ENCODE results near the gene APOH. TPM values are rescaled to one million over a fixed set of nuclear protein-coding genes. Genes with fewer than 3 reads are reported as not detected.
A peak's percentile ranks its signal among the peaks of the same experiment; 100 is the strongest.

Gene APOH
- total and polyA plus RNA-seq, 2 of the 13 experiments (the other 11 are each of a cell fraction or from before 2014, with no cell fraction given) = 4,846 to 5,748 TPM

DNA sequence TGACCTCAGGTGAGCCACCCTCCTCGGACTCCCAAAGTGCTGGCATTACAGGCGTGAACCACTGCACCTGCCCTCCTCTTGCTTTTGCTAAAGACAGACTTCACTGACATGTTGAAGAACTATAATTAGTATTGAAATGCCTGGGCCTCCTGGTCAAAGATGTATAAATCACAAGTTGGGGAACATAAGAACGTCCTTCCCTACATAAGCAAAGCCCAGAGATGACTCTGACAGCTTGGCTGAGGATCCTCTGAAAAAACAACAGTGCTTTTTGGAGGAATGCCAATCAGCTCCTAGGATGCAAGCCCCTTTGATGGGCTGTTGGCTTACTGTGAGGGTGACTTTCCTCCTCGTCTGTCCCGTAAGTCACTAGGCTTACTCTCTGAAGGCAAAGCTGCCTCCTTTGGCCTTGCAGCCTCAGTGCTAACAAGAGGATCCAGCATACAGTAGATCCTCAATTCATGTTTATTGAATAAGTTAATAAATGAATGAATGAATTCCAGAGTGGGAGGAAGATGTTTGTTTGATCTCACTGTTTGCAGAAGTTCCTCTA lies 6.3 kb downstream of the APOH start:
- intact Hi-C loops (cut with micrococcal nuclease; ENCODE audit: unreplicated experiment) = loop anchor here (10.0 kb wide), 1 partner anchor 122 kb away; no protein-coding TSS in a partner anchor
- Histone ChIP-seq H3K4me2 (ENCODE audit: low read depth, low read length) (no peak overlapping the region), H3K27me3 (ENCODE audit: control insufficient read depth in 1 of 2, insufficient read depth in 2 of 2, low read length in 2 of 2) (no peaks in the 10 kb centered on the region; a peak in 1 of 5 replicates), H3K4me3 (replicated peaks in 1 of 3; ENCODE audit: insufficient read depth in 1 of 3, low read depth in 2 of 3, low read length in 3 of 3) (no peak overlapping the region), H3K79me2 (ENCODE audit: insufficient read depth, low read length) (peaks cover 42% of the 10 kb centered on the region), H3K9me3 (ENCODE audit: low read length) (no peaks in the 10 kb centered on the region), H4K20me1 (ENCODE audit: insufficient read depth, low read length) (peaks cover 14% of the 10 kb centered on the region), H3K9ac (ENCODE audit: insufficient read depth, low read depth, low read length) (no peak overlapping the region), H2AFZ (ENCODE audit: low read length) (no peak overlapping the region), H3K36me3 (replicated peaks in 1 of 2; ENCODE audit: control insufficient read depth in 1 of 2, insufficient read depth in 2 of 2, low read length in 2 of 2) (peaks cover 25 to 83% of the 10 kb centered on the region in 2 experiments), H3K27ac (ENCODE audit: extremely low read length, insufficient read depth, low read length) (no peak overlapping the region), H3K4me1 (ENCODE audit: insufficient read depth, low read length) (peaks cover 79% of the 10 kb centered on the region)
- BruUV-seq (replicated peaks) = TSS peak; percentile 10
- ATAC-seq = no peak
- FAIRE-seq = no peak
- CTCF ChIA-PET (ENCODE audit: low intra/inter-chr PET ratio, low total read pairs) = no interaction called here
- POLR2A ChIA-PET = interaction anchor here (1.5 to 2.5 kb wide), 2 partner anchors 8 to 10 kb away, joined by 3 to 10 read pairs; no protein-coding TSS in a partner anchor
- in situ Hi-C loops (cut with HindIII; ENCODE audit: extremely low pct_ligation_motif_present, low pct_unique_long_range_greater_than_20kb) = no loop called here
- 100% methylated on average over 5 of the region's 5 CpGs for WGBS (ENCODE audit: low lambda C conversion rate)
- DNase-seq (ENCODE audit: low spot score) = no peak
- TF ChIP-seq MBD4 (IDR thresholded peaks at IDR 0.05; ENCODE audit: borderline replicate concordance, low read length) (0 out of 2 replicates have a peak, but pooled peaks have one; percentile 56), HDAC6 (IDR thresholded peaks at IDR 0.05; ENCODE audit: low read depth, low read length) (no peak), SALL1 (CRISPR knock-in tag; IDR thresholded peaks at IDR 0.05) (peak; percentile 39; the same call in 1 of the 2 replicates), MED8 (CRISPR knock-in tag; IDR thresholded peaks at IDR 0.05; ENCODE audit: insufficient replicate concordance) (no peak), TBL1XR1 (IDR thresholded peaks at IDR 0.05; ENCODE audit: borderline replicate concordance, low read length, partially characterized antibody) (no peak), ZNF30 (CRISPR knock-in tag; IDR thresholded peaks at IDR 0.05) (no peak), BORCS8-MEF2B (CRISPR knock-in tag; IDR thresholded peaks at IDR 0.05) (0 out of 2 replicates have a peak, but pooled peaks have one; percentile 4), ZSCAN30 (CRISPR knock-in tag; IDR thresholded peaks at IDR 0.05) (0 out of 2 replicates have a peak, but pooled peaks have one; percentile 41), PAF1 (CRISPR knock-in tag; IDR thresholded peaks at IDR 0.05) (peak; percentile 82; the same call in 1 of the 2 replicates), ZNF446 (CRISPR knock-in tag; IDR thresholded peaks at IDR 0.05) (no peak), ZNF83 (CRISPR knock-in tag; IDR thresholded peaks at IDR 0.05; ENCODE audit: borderline replicate concordance) (no peak), YEATS2 (CRISPR knock-in tag; IDR thresholded peaks at IDR 0.05; ENCODE audit: borderline replicate concordance) (no peak), ELF4 (CRISPR knock-in tag; IDR thresholded peaks at IDR 0.05; ENCODE audit: borderline replicate concordance) (no peak)
- TF ChIP-seq, protein P1, sequence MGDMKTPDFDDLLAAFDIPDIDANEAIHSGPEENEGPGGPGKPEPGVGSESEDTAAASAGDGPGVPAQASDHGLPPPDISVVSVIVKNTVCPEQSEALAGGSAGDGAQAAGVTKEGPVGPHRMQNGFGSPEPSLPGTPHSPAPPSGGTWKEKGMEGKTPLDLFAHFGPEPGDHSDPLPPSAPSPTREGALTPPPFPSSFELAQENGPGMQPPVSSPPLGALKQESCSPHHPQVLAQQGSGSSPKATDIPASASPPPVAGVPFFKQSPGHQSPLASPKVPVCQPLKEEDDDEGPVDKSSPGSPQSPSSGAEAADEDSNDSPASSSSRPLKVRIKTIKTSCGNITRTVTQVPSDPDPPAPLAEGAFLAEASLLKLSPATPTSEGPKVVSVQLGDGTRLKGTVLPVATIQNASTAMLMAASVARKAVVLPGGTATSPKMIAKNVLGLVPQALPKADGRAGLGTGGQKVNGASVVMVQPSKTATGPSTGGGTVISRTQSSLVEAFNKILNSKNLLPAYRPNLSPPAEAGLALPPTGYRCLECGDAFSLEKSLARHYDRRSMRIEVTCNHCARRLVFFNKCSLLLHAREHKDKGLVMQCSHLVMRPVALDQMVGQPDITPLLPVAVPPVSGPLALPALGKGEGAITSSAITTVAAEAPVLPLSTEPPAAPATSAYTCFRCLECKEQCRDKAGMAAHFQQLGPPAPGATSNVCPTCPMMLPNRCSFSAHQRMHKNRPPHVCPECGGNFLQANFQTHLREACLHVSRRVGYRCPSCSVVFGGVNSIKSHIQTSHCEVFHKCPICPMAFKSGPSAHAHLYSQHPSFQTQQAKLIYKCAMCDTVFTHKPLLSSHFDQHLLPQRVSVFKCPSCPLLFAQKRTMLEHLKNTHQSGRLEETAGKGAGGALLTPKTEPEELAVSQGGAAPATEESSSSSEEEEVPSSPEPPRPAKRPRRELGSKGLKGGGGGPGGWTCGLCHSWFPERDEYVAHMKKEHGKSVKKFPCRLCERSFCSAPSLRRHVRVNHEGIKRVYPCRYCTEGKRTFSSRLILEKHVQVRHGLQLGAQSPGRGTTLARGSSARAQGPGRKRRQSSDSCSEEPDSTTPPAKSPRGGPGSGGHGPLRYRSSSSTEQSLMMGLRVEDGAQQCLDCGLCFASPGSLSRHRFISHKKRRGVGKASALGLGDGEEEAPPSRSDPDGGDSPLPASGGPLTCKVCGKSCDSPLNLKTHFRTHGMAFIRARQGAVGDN (CRISPR knock-in tag; IDR thresholded peaks at IDR 0.05) = no peak
- TF ChIP-seq, protein P2, sequence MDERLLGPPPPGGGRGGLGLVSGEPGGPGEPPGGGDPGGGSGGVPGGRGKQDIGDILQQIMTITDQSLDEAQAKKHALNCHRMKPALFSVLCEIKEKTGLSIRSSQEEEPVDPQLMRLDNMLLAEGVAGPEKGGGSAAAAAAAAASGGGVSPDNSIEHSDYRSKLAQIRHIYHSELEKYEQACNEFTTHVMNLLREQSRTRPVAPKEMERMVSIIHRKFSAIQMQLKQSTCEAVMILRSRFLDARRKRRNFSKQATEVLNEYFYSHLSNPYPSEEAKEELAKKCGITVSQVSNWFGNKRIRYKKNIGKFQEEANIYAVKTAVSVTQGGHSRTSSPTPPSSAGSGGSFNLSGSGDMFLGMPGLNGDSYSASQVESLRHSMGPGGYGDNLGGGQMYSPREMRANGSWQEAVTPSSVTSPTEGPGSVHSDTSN (CRISPR knock-in tag; IDR thresholded peaks at IDR 0.05) = no peak
- TF ChIP-seq, protein P3, sequence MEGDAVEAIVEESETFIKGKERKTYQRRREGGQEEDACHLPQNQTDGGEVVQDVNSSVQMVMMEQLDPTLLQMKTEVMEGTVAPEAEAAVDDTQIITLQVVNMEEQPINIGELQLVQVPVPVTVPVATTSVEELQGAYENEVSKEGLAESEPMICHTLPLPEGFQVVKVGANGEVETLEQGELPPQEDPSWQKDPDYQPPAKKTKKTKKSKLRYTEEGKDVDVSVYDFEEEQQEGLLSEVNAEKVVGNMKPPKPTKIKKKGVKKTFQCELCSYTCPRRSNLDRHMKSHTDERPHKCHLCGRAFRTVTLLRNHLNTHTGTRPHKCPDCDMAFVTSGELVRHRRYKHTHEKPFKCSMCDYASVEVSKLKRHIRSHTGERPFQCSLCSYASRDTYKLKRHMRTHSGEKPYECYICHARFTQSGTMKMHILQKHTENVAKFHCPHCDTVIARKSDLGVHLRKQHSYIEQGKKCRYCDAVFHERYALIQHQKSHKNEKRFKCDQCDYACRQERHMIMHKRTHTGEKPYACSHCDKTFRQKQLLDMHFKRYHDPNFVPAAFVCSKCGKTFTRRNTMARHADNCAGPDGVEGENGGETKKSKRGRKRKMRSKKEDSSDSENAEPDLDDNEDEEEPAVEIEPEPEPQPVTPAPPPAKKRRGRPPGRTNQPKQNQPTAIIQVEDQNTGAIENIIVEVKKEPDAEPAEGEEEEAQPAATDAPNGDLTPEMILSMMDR (CRISPR knock-in tag; IDR thresholded peaks at IDR 0.05) = no peak

Data from HepG2 (cell line).